ENCODE data around the gene USP20. TPM values are rescaled to one million over a fixed set of nuclear protein-coding genes. Genes with fewer than 3 reads are reported as not detected.

USP20 gene
- polyA plus RNA-seq, 1 donor: 17.5 TPM

GRCh38 chr9:129823935-129824601 is 11.2 kb upstream of the USP20 start, which contains the start of gene TOR1A:
TSS of gene TOR1A (minus strand) at chr9:129824136. CDS start at chr9:129824085, 51 bp downstream.
- DNase-seq: peak; percentile 92

DNA sequence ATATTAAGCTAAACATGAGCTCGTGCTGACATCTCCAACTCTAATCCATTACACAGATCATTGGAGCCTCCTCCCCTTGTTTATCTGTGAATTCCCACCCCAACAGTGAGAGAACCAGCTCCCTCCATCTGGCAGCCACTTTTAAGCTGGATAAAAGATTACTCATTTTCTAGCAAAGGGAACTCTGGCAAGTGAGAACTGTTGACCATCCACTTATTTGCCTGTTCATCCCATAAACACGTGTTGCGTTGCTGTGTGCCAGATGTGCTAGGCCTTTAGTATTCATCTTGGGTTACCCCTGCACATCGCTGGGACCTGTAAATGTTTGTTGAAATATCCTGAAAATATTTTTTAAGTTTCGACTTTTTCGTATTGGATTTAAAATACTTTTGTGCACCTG is 8.9 kb upstream of the USP20 start:
- no peak for DNase-seq

GRCh38 chr9:129826759-129827158 is 8.5 kb upstream of the USP20 start:
- DNase-seq: no peak

DNA sequence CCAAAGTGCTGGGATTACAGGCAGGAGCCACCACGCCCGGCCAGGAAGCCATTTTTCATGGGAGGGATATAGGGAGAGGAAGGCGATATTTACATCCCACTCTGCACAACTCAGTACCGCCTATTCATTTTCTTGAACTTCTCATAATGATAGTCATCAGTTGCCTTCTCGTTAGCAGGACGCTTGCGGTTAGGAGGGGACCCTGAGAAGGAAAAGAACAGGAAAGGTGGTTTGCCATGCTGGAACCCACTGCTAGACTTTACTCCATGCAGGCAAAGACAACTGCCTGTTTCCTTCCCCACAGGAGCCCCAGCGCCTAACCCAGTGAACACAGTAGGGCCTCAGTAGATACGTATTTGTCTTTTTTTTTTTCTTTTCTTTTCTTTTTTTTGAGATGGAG is 7.2 kb upstream of the USP20 start:
- DNase-seq: no peak

DNA sequence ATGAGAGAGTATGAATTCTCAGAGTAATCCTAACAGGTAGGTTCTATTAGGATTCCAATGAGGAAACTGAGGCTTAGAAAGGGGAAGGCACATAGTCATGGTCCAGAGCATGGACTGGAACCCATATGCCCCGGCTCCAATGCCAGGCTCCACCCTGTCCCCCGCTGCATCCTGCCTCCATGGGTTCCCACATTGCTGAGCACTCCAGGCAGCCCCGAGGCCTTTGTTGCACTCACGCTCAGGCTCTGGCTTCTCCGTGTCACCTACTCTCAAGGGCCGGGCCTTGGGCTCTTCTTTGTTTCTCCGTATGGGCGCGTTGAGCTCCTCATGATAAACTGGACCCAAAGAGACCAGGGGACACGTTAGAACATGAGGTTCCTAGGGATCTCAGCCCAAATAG is 6.3 kb upstream of the USP20 start:
- no peak for DNase-seq

- no peak for DNase-seq
Measured at GRCh38 chr9:129832982-129833381, 2.3 kb upstream of the USP20 start.

- no peak for DNase-seq
Measured at GRCh38 chr9:129834489-129835127, 650 bp upstream of the USP20 start.

DNA sequence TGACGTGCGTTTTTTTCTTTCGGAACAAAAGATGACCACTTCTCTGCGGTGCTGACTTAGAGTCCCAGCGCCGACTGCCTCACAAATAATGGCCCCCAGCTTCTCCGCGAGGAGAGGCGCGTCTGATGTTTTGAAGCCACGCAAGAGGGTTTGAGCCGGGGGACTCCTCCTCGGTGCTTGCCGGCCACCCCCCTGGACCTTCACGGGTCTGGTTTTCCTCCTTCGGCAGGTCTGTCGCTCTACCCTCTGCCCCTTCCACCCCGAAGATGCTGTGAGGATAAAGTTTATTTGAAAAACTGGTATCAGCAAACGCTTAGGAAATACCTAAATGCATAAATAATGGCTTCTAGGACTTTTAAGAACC is 584 bp downstream of the USP20 start:
- no peak for DNase-seq

DNA sequence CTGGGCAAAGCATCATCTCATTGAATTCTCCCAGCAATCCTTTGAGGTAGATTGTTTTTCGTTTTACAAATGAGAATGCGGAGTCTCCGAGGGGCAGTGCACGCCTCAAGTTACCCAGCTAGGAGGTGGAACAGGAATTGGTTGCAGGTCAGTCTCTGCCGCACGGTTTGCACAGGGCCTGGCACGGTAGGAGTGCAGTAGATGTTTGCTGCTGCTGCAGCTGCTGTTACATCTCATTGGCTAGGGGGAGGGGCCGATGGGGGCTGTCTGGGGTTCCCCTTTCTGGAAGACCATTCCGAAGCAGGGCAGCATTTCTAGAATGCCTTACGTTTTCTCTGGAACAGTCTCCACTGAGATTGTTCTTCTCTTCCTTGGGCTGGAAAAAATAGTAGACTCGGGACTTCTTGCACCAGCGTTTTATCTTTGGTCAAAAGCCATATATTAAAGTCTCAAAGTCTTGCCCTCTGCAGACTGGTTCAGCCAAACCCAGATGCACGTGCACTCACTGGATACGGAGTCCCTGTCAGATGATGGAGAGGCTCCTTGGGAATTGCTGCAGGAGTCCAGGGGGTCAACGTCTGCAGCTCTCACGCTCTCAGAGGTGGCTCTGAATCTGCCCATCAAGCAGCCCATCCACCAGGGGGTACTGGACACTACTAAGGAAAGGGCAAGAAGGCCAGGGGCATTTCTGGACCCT is 1.2 kb downstream of the USP20 start:
- DNase-seq: no peak

GRCh38 chr9:129838707-129839259 is 3.5 kb downstream of the USP20 start:
- DNase-seq: no peak

- no peak for DNase-seq
Measured at GRCh38 chr9:129839324-129840023, 4.2 kb downstream of the USP20 start.

DNA sequence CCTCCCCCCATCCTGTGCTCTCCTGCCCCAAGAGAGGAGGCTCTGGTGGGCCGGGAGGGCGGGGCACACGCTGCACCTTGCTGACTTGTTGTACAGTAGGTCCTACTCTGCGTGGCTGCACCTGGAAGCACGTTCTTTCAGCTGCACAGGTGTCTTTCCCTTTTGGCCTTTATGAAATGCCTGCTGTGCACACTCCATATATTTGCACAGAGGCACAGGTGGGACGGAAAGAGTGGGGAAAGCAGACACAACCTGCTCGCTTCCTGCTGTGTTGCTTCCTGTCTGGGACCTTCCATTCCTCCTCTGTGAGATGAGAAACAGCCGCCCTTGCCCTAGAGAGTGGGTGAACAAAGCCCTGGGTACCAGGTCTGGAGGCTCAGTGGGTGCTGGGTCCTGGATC is 4.8 kb downstream of the USP20 start:
- no peak for DNase-seq

GRCh38 chr9:129841071-129841470 is 5.8 kb downstream of the USP20 start:
- DNase-seq: no peak

DNA sequence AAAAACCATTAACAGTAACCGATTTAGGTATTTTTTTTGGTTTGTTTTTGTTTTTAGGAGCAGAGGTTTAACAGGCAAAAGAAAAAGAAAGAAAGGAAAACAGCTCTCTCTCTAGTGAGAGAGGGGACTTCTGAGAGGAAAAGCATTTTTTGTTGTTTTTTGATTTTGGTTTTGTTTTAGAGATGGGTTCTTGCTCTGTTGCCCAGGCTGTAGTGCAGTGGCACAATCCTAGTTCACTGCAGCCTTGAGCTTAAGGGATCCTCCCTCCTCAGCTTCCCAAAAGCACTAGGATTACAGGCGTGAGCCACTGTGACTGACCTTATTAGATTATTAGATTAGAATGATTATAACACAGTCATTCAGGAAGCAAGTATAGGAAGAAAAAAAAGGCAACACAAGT is 10.1 kb downstream of the USP20 start:
- DNase-seq: no peak

DNA sequence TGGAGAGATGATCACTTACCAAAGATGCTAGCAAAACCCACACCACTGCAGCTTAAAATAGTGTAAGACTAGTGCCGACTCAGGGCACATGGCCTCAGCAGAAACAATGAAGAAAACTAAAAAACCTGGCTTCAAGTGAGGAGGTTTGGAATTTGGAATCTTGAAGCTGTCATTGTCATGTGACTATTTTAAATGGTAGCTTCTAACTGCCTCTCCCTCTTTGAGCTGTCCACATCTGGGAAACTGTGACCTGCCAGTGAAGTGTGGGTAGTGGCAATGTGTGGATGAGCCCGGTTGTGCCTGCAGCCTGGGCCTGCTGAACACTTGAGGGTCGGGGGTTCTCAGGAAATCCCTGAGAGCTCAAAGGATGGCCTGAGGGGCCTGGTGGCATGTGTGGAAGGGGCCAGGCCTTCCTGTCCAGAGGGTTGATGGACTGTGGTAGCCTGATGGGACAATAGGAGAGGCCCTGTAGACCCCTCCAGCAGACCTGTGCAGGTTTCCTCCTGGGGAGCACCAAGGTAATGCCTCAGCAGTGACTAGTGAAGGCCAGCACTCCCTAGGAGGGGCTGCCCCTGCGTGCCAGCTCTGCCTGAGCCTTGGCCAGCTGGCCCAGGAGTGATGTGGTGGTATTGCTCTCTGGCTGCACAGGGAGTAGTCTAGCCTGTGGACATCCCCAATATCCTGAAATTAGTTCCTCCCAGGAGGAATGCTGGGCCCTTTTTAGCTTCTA is 13.6 kb downstream of the USP20 start:
- no peak for DNase-seq

- no peak for DNase-seq
Measured at GRCh38 chr9:129849901-129850300, 14.6 kb downstream of the USP20 start.

DNA sequence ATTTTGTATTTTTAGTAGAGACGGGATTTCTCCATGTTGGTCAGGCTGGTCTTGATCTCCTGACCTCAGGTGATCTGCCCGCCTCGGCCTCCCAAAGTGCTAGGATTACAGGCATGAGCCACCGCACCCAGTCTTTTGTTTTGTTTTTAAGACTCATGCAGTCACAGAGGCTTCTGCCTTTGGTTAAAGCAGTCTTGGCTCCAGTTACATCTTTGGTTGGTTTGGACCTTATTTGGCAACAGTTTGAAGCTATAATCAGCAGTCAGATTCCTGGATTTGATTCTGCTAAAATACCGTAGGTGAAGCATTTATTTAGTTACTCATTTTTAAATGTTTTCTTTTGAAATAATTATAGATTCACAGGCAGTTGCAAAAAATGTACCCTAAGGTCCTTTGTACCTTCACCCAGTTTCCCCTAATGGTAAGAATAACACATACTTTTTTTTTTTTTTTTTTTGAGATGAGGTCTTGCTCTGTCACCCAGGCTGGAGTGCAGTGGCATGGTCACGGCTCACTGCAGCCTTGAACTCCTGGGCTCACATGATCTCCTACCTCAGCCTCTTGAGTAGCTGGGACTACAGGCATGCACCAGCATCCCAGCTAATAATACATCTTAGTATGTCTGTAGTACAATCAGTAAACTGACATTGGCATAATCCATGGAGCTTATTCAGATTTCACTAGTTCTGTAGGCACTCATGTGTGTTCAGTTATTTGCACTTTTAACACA is 15.7 kb downstream of the USP20 start:
- DNase-seq: no peak

- DNase-seq: no peak
Measured at GRCh38 chr9:129851821-129852220, 16.6 kb downstream of the USP20 start.

- DNase-seq: no peak
Measured at GRCh38 chr9:129852579-129852978, 17.3 kb downstream of the USP20 start.

DNA sequence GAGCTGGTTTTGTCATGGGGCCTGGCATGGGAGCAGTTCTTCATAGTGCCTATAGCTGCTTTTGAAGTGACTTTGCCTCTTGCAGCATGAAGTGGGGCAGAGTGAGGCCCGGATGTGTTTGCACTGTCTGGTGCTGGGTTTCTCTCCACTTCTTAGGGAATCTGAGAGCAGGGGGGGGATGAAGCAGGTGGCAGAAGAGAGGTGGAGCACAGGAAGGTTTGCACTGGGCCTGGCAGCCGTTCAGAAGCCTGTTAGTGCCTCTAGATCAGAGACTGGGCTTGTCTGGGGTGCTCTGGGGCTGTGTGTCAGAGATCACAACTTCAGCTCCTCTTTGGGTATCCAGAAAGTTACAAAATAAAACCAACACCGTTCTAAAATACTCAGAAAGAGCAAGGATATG is 18.4 kb downstream of the USP20 start:
- no peak for DNase-seq

DNA sequence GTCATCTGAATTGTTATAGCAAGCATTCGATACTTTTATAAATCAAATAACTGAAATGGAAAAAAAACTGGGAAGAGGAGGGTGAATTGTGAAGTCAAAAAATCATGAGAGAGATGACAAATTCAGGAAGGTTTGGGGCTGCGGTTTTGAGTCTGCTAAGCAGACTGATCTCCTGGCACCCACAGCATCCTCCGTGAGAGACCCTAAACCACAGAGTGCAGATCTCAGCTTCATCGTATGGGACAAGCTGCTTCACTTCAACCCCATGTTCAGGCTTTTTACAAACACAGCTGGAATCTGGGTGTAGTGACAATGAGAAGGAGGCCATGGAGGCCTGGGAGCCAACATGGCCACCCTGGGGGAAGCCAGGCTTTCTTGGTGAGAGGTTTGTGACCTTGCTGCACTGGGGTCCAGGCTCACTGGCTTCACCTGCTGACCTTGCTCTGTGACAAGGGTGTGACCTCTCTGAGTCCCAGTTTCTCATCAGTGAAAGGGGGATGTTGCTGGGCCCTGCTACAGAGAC is 19.4 kb downstream of the USP20 start:
- no peak for DNase-seq
